DND-41 (cell line): Measurements from ENCODE around the gene NTS.

Experiments used
- ATAC-seq: fragments of 200-7000 bp; cut with Tn5 transposase; 3 replicates; pipeline ENCODE4 v1.9.1; 2021; ENCODE audit warnings: low read depth; ENCODE audit not compliant: insufficient read depth
- DNase-seq: peaks from one replicate; pipeline ENCODE4 v3.0.0-alpha.2; 2020
- H2AFZ ChIP-seq: 2 replicates; pipeline ENCODE4 v1.6.0; 2012; ENCODE audit warnings: low read depth, low read length
- H3K27ac ChIP-seq: 2 replicates; pipeline ENCODE4 v1.5.1; 2012; ENCODE audit warnings: low read length, inconsistent platforms
- H3K27me3 ChIP-seq: fragments of 200-600 bp; sonication (generic); 2 replicates; pipeline ENCODE4 v1.6.0; 2012; ENCODE audit warnings: low read length, mild to moderate bottlenecking, inconsistent platforms; ENCODE audit not compliant: insufficient read depth, poor library complexity
- H3K36me3 ChIP-seq: 2 replicates; pipeline ENCODE4 v1.5.1; 2012; ENCODE audit warnings: low read length, inconsistent platforms; ENCODE audit not compliant: insufficient read depth
- H3K4me1 ChIP-seq: 2 replicates; pipeline ENCODE4 v1.5.1; 2012; ENCODE audit warnings: mild to moderate bottlenecking, low read length; ENCODE audit not compliant: insufficient read depth
- H3K4me2 ChIP-seq: 2 replicates; pipeline ENCODE4 v1.6.0; 2012; ENCODE audit warnings: mild to moderate bottlenecking, moderate library complexity, low read length, inconsistent platforms; ENCODE audit not compliant: insufficient read depth
- H3K4me3 ChIP-seq, 2 experiments: fragments of 200-600 bp in 1 of 2; shearing (Covaris generic) in 1 of 2; 2 replicates each; pipeline ENCODE4 v1.5.1; 2012 to 2016; ENCODE audit warnings: inconsistent platforms in 2 of 2, low read length in 2 of 2, mild to moderate bottlenecking in 2 of 2, low read depth in 1 of 2, moderate library complexity in 1 of 2
- H3K79me2 ChIP-seq: 2 replicates; pipeline ENCODE4 v1.6.0; 2012; ENCODE audit warnings: low read length, inconsistent platforms; ENCODE audit not compliant: insufficient read depth
- H3K9ac ChIP-seq: 2 replicates; pipeline ENCODE4 v1.6.0; 2012; ENCODE audit warnings: low read depth, mild to moderate bottlenecking, inconsistent platforms, low read length, moderate library complexity
- H3K9me3 ChIP-seq: 2 replicates; pipeline ENCODE4 v1.5.1; 2012; ENCODE audit warnings: low read length, moderate library complexity, mild to moderate bottlenecking, inconsistent platforms; ENCODE audit not compliant: insufficient read depth, severe bottlenecking
- H4K20me1 ChIP-seq: 2 replicates; pipeline ENCODE4 v1.6.0; 2012; ENCODE audit warnings: low read length; ENCODE audit not compliant: insufficient read depth
- EZH2 ChIP-seq: IDR thresholded peaks from 3 replicates; pipeline ENCODE4 v1.6.1; 2012; ENCODE audit warnings: borderline replicate concordance, low read depth, mild to moderate bottlenecking, moderate library complexity, low read length, inconsistent platforms; ENCODE audit not compliant: severe bottlenecking
- TF ChIP-seq, protein P1 (sequence below): IDR thresholded peaks from 2 replicates; pipeline ENCODE4 v1.5.1; 2012; ENCODE audit warnings: borderline replicate concordance, low read length, moderate library complexity, mild to moderate bottlenecking; ENCODE audit not compliant: poor library complexity, severe bottlenecking; ENCODE audit errors: extremely low read depth

Gene NTS

DNA sequence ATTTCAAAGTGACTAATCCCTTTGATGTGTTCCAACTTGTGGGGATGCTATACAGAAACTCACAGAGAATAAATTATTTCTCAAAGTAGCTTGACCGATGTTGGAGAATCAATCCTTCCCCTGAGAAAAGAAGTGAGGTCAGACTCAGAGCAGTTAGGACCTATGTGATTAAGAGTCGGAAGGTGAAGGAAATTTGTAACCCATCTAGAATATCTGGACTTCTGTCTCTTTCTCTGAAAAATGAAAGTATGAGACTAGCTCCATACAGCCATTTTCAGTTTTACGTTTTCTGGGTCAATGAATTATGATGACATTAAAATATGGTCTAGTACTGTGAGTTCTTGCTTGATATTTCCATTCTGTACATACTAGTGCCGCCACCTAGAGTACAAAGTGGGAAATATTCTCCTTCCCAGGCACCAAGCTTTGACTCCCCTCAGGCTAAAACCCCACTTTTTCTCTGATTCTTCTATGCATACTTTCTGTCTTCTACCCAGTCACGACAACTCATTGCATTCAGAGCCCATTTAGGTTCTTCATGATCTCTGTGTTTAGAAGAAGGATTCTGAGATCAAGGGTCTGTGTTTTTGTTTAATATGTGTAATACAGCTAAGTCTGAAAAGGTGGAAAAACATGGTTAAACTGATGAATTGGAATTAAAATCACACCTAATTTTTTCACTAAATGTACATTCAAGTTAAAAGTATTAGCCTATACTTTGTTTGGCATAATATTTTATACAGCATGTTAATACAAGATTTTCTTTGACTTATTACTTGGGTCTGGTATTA lies 6.9 kb upstream of the NTS start:
- Histone ChIP-seq H4K20me1 (no peaks in the 10 kb centered on the region), H2AFZ (no peak overlapping the region), H3K27me3 (no peaks in the 10 kb centered on the region), H3K79me2 (no peaks in the 10 kb centered on the region), H3K36me3 (no peaks in the 10 kb centered on the region), H3K4me2 (no peak overlapping the region), H3K4me1 (no peaks in the 10 kb centered on the region), H3K27ac (no peak overlapping the region), H3K4me3 (no peak overlapping the region), H3K9ac (no peak overlapping the region), H3K9me3 (no peaks in the 10 kb centered on the region)
- TF ChIP-seq EZH2 = no peak
- TF ChIP-seq, protein P1, sequence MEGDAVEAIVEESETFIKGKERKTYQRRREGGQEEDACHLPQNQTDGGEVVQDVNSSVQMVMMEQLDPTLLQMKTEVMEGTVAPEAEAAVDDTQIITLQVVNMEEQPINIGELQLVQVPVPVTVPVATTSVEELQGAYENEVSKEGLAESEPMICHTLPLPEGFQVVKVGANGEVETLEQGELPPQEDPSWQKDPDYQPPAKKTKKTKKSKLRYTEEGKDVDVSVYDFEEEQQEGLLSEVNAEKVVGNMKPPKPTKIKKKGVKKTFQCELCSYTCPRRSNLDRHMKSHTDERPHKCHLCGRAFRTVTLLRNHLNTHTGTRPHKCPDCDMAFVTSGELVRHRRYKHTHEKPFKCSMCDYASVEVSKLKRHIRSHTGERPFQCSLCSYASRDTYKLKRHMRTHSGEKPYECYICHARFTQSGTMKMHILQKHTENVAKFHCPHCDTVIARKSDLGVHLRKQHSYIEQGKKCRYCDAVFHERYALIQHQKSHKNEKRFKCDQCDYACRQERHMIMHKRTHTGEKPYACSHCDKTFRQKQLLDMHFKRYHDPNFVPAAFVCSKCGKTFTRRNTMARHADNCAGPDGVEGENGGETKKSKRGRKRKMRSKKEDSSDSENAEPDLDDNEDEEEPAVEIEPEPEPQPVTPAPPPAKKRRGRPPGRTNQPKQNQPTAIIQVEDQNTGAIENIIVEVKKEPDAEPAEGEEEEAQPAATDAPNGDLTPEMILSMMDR = peak; percentile 68
- peak; percentile 57; the same call in 1 of the 3 replicates for ATAC-seq
- DNase-seq = no peak

DNA sequence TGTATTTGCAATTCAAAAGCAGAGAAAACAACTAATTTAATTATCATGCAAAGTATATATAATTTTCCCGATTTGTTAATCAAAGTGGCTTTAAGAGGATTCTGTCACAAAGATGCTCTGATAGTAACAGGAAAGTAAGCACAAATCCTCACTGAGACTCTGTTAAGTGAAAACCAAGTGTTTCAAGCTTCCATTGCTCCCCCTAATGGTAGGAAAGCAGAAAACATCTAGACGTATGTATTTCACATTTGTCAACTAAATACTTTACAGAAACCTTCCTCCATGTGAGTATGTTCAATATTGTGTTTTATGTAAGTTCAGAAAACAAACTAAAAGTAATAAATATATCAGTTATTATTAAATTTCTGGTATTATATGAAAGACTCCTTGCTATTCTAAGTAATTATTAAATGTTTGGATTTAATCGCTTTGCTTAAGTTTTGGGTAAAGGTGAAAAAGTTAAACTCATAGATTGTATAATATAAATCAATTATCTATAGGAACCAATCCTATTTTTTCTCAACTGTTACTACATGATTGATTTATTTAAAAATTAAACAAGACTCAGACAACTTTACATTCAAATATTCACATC lies 1.5 kb upstream of the NTS start:
- H2AFZ ChIP-seq = no peak overlapping the region
- H3K4me1 ChIP-seq = no peaks in the 10 kb centered on the region
- no peaks in the 10 kb centered on the region for H3K79me2 ChIP-seq
- H3K4me2 ChIP-seq = no peak overlapping the region
- no peak overlapping the region for H3K27ac ChIP-seq
- TF ChIP-seq, protein P1 = peak; percentile 79
- no peak for TF ChIP-seq EZH2
- H3K9me3 ChIP-seq = no peaks in the 10 kb centered on the region
- no peak for DNase-seq
- no peaks in the 10 kb centered on the region for H3K36me3 ChIP-seq
- no peaks in the 10 kb centered on the region for H3K27me3 ChIP-seq
- no peaks in the 10 kb centered on the region for H4K20me1 ChIP-seq
- ATAC-seq = peak; percentile 66; the same call in 2 of the 3 replicates
- no peak overlapping the region for H3K9ac ChIP-seq
- no peak overlapping the region for H3K4me3 ChIP-seq

DNA sequence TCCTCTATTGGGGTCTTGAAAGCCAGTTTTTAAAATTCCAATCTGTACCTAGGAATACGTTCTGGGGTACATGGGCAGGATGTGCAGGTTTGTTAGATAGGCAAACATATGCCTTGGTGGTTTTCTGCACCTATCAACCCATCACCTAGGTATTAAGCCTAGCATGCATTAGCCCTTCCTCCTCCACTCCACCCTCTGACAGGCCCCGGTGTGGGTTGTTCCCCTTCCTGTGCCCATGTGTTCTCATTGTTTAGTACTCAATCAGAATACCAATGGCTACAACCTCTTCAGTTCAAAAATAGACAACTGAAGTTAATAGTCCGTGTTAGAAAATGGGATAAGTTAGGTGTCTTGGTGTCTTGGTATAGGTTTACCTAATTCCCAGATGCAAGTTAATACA lies 3.4 kb downstream of the NTS start:
- TF ChIP-seq, protein P1 = no peak
- TF ChIP-seq EZH2 = no peak
- Histone ChIP-seq H3K36me3 (no peaks in the 10 kb centered on the region), H3K4me3 (no peak overlapping the region), H3K9ac (no peak overlapping the region), H3K4me2 (no peak overlapping the region), H3K4me1 (no peaks in the 10 kb centered on the region), H4K20me1 (no peaks in the 10 kb centered on the region), H3K27ac (no peak overlapping the region), H3K79me2 (no peaks in the 10 kb centered on the region), H3K9me3 (no peaks in the 10 kb centered on the region), H3K27me3 (no peaks in the 10 kb centered on the region), H2AFZ (no peak overlapping the region)
- ATAC-seq (no peak), DNase-seq (no peak)
